Measurements from ENCODE around the gene MDC1. TPM values are rescaled to one million over a fixed set of nuclear protein-coding genes. Genes with fewer than 3 reads are reported as not detected.

Gene MDC1
- total and polyA plus RNA-seq, 2 experiments from 2014 or later: 4.9 to 7.1 TPM

- no peak overlapping the region for H3K4me2 ChIP-seq (ENCODE audit: unreplicated experiment)
- H3K9me3 ChIP-seq (ENCODE audit: low read depth): no peaks in the 10 kb centered on the region
- peaks cover 21% of the 10 kb centered on the region for H3K36me3 ChIP-seq (ENCODE audit: low read depth)
- H3K4me1 ChIP-seq (ENCODE audit: insufficient read depth): no peaks in the 10 kb centered on the region
- no peaks in the 10 kb centered on the region for H3K79me2 ChIP-seq (ENCODE audit: insufficient read depth)
- in situ Hi-C loops (cut with MboI): no loop called here
- no peak overlapping the region for H3K27ac ChIP-seq
- H3K4me3 ChIP-seq: no peak overlapping the region
- no peak for TF ChIP-seq EZH2phosphoT487 (IDR thresholded peaks at IDR 0.05; ENCODE audit: insufficient read depth, low read depth)
- TF ChIP-seq EZH2 (IDR thresholded peaks at IDR 0.05; ENCODE audit: insufficient read depth, poor library complexity, severe bottlenecking): no peak
- H3F3A ChIP-seq (ENCODE audit: insufficient read depth): no peaks in the 10 kb centered on the region
- no peaks in the 10 kb centered on the region for H3K27me3 ChIP-seq (replicated peaks; ENCODE audit: insufficient read depth)
- H2AFZ ChIP-seq: no peak overlapping the region
- 0 out of 2 replicates have a peak overlapping the region, but pooled peaks have one; percentile 3 for H3K9ac ChIP-seq
- no peaks in the 10 kb centered on the region for H4K20me1 ChIP-seq (ENCODE audit: insufficient read depth)
- DNase-seq: no peak
- no peaks in the 10 kb centered on the region for H3K9me2 ChIP-seq (ENCODE audit: insufficient read depth)
Measured at GRCh38 chr6:30657454-30657853, 59.6 kb downstream of the MDC1 start.

GRCh38 chr6:30656513-30656912 lies 60.6 kb downstream of the MDC1 start:
- DNase-seq: no peak
- Histone ChIP-seq H3K4me3 (no peak overlapping the region), H3K27ac (no peak overlapping the region), H4K20me1 (ENCODE audit: insufficient read depth) (no peaks in the 10 kb centered on the region), H2AFZ (no peak overlapping the region), H3K4me1 (ENCODE audit: insufficient read depth) (no peaks in the 10 kb centered on the region), H3K9me2 (ENCODE audit: insufficient read depth) (no peaks in the 10 kb centered on the region), H3K27me3 (replicated peaks; ENCODE audit: insufficient read depth) (no peaks in the 10 kb centered on the region), H3K9me3 (ENCODE audit: low read depth) (no peaks in the 10 kb centered on the region), H3F3A (ENCODE audit: insufficient read depth) (no peaks in the 10 kb centered on the region), H3K9ac (no peak overlapping the region), H3K4me2 (ENCODE audit: unreplicated experiment) (no peak overlapping the region), H3K36me3 (ENCODE audit: low read depth) (peaks cover 17% of the 10 kb centered on the region; the same call in 1 of the 2 replicates), H3K79me2 (ENCODE audit: insufficient read depth) (no peaks in the 10 kb centered on the region)
- WGBS, 2 experiments (ENCODE audit: low coverage in 1 of 2, low lambda C conversion rate in 2 of 2, missing lambda C conversion rate in 2 of 2): 91 to 93% methylated on average over 7 of the region's 7 CpGs
- in situ Hi-C loops (cut with MboI): no loop called here
- TF ChIP-seq EZH2phosphoT487 (IDR thresholded peaks at IDR 0.05; ENCODE audit: insufficient read depth, low read depth) (no peak), EZH2 (IDR thresholded peaks at IDR 0.05; ENCODE audit: insufficient read depth, poor library complexity, severe bottlenecking) (no peak)

- Histone ChIP-seq H3K36me3 (ENCODE audit: low read depth) (peaks cover 17% of the 10 kb centered on the region; the same call in 1 of the 2 replicates), H3F3A (ENCODE audit: insufficient read depth) (no peaks in the 10 kb centered on the region), H3K27ac (no peak overlapping the region), H3K4me3 (no peak overlapping the region), H3K27me3 (replicated peaks; ENCODE audit: insufficient read depth) (no peaks in the 10 kb centered on the region), H3K79me2 (ENCODE audit: insufficient read depth) (no peaks in the 10 kb centered on the region), H3K4me1 (ENCODE audit: insufficient read depth) (no peaks in the 10 kb centered on the region), H3K9ac (no peak overlapping the region), H2AFZ (no peak overlapping the region), H3K4me2 (ENCODE audit: unreplicated experiment) (no peak overlapping the region), H3K9me3 (ENCODE audit: low read depth) (no peaks in the 10 kb centered on the region), H3K9me2 (ENCODE audit: insufficient read depth) (no peaks in the 10 kb centered on the region), H4K20me1 (ENCODE audit: insufficient read depth) (no peaks in the 10 kb centered on the region)
- no peak for DNase-seq
- 95 to 100% methylated on average over 3 of the region's 3 CpGs for WGBS, 2 experiments (ENCODE audit: low coverage in 1 of 2, low lambda C conversion rate in 2 of 2, missing lambda C conversion rate in 2 of 2)
- TF ChIP-seq EZH2phosphoT487 (IDR thresholded peaks at IDR 0.05; ENCODE audit: insufficient read depth, low read depth) (no peak), EZH2 (IDR thresholded peaks at IDR 0.05; ENCODE audit: insufficient read depth, poor library complexity, severe bottlenecking) (no peak)
- in situ Hi-C loops (cut with MboI): no loop called here
Measured at GRCh38 chr6:30655743-30656094, 61.4 kb downstream of the MDC1 start.

- no peak overlapping the region for H2AFZ ChIP-seq
- no peaks in the 10 kb centered on the region for H3F3A ChIP-seq (ENCODE audit: insufficient read depth)
- H3K79me2 ChIP-seq (ENCODE audit: insufficient read depth): peaks cover 2% of the 10 kb centered on the region; the same call in 1 of the 2 replicates
- peaks cover 17% of the 10 kb centered on the region; the same call in 1 of the 2 replicates for H3K36me3 ChIP-seq (ENCODE audit: low read depth)
- no peaks in the 10 kb centered on the region for H4K20me1 ChIP-seq (ENCODE audit: insufficient read depth)
- H3K4me3 ChIP-seq: no peak overlapping the region
- DNase-seq: no peak
- no peak overlapping the region for H3K4me2 ChIP-seq (ENCODE audit: unreplicated experiment)
- no peak overlapping the region for H3K27ac ChIP-seq
- 94 to 98% methylated on average over 19 of the region's 19 CpGs for WGBS, 2 experiments (ENCODE audit: low coverage in 1 of 2, low lambda C conversion rate in 2 of 2, missing lambda C conversion rate in 2 of 2)
- H3K4me1 ChIP-seq (ENCODE audit: insufficient read depth): no peaks in the 10 kb centered on the region
- TF ChIP-seq EZH2 (IDR thresholded peaks at IDR 0.05; ENCODE audit: insufficient read depth, poor library complexity, severe bottlenecking) (no peak), EZH2phosphoT487 (IDR thresholded peaks at IDR 0.05; ENCODE audit: insufficient read depth, low read depth) (no peak)
- in situ Hi-C loops (cut with MboI): no loop called here
- H3K9me3 ChIP-seq (ENCODE audit: low read depth): no peaks in the 10 kb centered on the region
- no peak overlapping the region for H3K9ac ChIP-seq
- H3K27me3 ChIP-seq (replicated peaks; ENCODE audit: insufficient read depth): no peaks in the 10 kb centered on the region
- H3K9me2 ChIP-seq (ENCODE audit: insufficient read depth): no peaks in the 10 kb centered on the region
Measured at GRCh38 chr6:30654798-30655742, 62.0 kb downstream of the MDC1 start.
